Testis (tissue), 2 donors: ENCODE data around the gene TMOD3.

Experiments used
- POLR2A ChIP-seq: fragments of 450-650 bp; IDR thresholded peaks from one replicate; pipeline ENCODE4 v1.6.1; 2017; ENCODE audit warnings: antibody characterized with exemption, mild to moderate bottlenecking, moderate library complexity
- TF ChIP-seq, protein P1 (sequence below), 3 experiments: fragments of 450-650 bp in 2 of 3; fragments of 200-600 bp in 1 of 3; sonication (generic) in 1 of 3; IDR thresholded peaks; one replicate each; pipeline ENCODE4 v1.5.1; 2016 to 2019; ENCODE audit warnings: antibody characterized with exemption in 3 of 3, mild to moderate bottlenecking in 2 of 3, moderate library complexity in 1 of 3

DNA sequence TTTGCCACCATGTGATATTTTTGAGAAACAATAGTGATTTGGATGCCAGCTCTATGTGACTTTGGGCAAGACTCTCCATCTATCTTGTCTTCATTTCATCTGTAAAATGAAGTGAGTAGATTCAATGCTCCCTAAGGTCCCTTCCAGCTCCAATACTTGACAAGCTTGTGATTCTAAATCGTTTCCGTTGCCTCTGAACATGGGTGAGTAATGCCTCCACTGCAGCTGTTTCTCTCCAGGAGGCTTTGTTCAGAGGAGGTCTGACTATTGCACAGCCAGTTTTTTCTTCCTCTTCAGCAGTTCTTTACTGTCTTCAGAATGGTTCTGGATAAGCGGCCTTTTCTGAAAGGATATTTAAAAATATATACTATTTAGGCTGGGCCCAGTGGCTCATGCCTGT lies 14.8 kb upstream of the TMOD3 start:
- TF ChIP-seq, protein P1, sequence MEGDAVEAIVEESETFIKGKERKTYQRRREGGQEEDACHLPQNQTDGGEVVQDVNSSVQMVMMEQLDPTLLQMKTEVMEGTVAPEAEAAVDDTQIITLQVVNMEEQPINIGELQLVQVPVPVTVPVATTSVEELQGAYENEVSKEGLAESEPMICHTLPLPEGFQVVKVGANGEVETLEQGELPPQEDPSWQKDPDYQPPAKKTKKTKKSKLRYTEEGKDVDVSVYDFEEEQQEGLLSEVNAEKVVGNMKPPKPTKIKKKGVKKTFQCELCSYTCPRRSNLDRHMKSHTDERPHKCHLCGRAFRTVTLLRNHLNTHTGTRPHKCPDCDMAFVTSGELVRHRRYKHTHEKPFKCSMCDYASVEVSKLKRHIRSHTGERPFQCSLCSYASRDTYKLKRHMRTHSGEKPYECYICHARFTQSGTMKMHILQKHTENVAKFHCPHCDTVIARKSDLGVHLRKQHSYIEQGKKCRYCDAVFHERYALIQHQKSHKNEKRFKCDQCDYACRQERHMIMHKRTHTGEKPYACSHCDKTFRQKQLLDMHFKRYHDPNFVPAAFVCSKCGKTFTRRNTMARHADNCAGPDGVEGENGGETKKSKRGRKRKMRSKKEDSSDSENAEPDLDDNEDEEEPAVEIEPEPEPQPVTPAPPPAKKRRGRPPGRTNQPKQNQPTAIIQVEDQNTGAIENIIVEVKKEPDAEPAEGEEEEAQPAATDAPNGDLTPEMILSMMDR (IDR thresholded peaks at IDR 0.05) = no peak
- no peak for TF ChIP-seq POLR2A
